H1 (cell line): Measurements from ENCODE around the gene SLC66A3.

Experiments used
- CHD2 ChIP-seq: IDR thresholded peaks from 2 replicates; pipeline ENCODE4 v1.6.1; 2012; ENCODE audit warnings: low read length, improper control_type of control experiment
- CTCF ChIP-seq, 3 experiments: IDR thresholded peaks; 1 replicate in 2 of 3; 2 replicates in 1 of 3; pipeline versions ENCODE4 v1.5.1 to v1.6.1; 2011; ENCODE audit warnings: low read length in 3 of 3, mild to moderate bottlenecking in 3 of 3, inconsistent platforms in 2 of 3, low read depth in 1 of 3, moderate library complexity in 1 of 3; ENCODE audit not compliant: insufficient read depth in 1 of 3; ENCODE audit errors: control extremely low read depth in 1 of 3
- HDAC2 ChIP-seq, 2 experiments: fragments of 300-600 bp in 1 of 2; sonication (generic) in 1 of 2; IDR thresholded peaks; 2 replicates each; pipeline ENCODE4 v1.6.1; 2011 to 2012; ENCODE audit warnings: low read depth in 2 of 2, low read length in 2 of 2, mild to moderate bottlenecking in 2 of 2, moderate library complexity in 2 of 2, borderline replicate concordance in 1 of 2, inconsistent platforms in 1 of 2
- KDM5A ChIP-seq: fragments of 200-600 bp; IDR thresholded peaks from 2 replicates; pipeline ENCODE4 v1.7.1; 2012; ENCODE audit warnings: mild to moderate bottlenecking, low read length, inconsistent platforms, mixed read lengths
- NRF1 ChIP-seq: IDR thresholded peaks from 2 replicates; pipeline ENCODE4 v1.6.1; 2011; ENCODE audit warnings: mild to moderate bottlenecking, low read depth, low read length, improper control_type of control experiment
- POLR2A ChIP-seq, 2 experiments: IDR thresholded peaks; 1 replicate in 1 of 2; 2 replicates in 1 of 2; pipeline ENCODE4 v1.6.1; 2011; ENCODE audit warnings: low read depth in 2 of 2, low read length in 2 of 2, mild to moderate bottlenecking in 2 of 2; ENCODE audit errors: control extremely low read depth in 1 of 2
- POLR2AphosphoS5 ChIP-seq: IDR thresholded peaks from 2 replicates; pipeline ENCODE4 v1.6.1; 2011; ENCODE audit warnings: low read depth, low read length
- RAD21 ChIP-seq, 2 experiments: IDR thresholded peaks in 1 of 2; conservative IDR thresholded peaks in 1 of 2; 2 replicates each; pipeline ENCODE4 v1.6.1; 2011; ENCODE audit warnings: low read depth in 2 of 2, low read length in 2 of 2, improper control_type of control experiment in 1 of 2, inconsistent platforms in 1 of 2, mild to moderate bottlenecking in 1 of 2, moderate library complexity in 1 of 2
- RXRA ChIP-seq: IDR thresholded peaks from 2 replicates; pipeline ENCODE4 v1.6.1; 2011; ENCODE audit warnings: low read depth, mild to moderate bottlenecking, low read length, moderate library complexity; ENCODE audit not compliant: insufficient read depth
- SIRT6 ChIP-seq: IDR thresholded peaks from one replicate; pipeline ENCODE4 v1.7.1; 2012; ENCODE audit warnings: low read length, inconsistent platforms
- TAF1 ChIP-seq: IDR thresholded peaks from 2 replicates; pipeline ENCODE4 v1.6.1; 2011; ENCODE audit warnings: mild to moderate bottlenecking, low read depth, low read length
- YY1 ChIP-seq: IDR thresholded peaks from 2 replicates; pipeline ENCODE4 v1.6.1; 2011; ENCODE audit warnings: low read depth, mild to moderate bottlenecking, low read length
- ZNF274 ChIP-seq: IDR thresholded peaks from 2 replicates; pipeline ENCODE4 v1.7.0; 2012; ENCODE audit warnings: low read length, borderline replicate concordance; ENCODE audit errors: extremely low read depth
- TF ChIP-seq, protein P1 (sequence below): IDR thresholded peaks from 2 replicates; pipeline ENCODE4 v1.6.1; 2012; ENCODE audit warnings: inconsistent platforms

DNA sequence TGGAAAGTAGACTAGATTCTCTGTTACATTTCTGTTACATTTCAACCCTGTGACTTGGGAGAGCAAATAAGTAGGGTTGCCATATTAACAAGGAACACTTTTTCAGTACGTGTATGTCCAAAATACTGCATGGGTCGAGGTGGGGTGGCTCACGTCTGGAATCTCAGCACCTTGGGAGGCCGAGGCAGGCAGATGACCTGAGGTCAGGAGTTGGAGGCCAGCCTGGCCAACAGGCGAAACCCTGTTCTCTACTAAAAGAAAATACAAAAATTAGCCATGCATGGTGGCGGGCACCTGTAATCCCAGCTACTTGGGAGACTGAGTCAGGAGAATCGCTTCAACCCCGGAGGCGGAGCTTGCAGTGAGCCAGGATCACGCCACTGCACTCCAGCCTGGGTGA is 11.2 kb downstream of the SLC66A3 start:
- TF ChIP-seq HDAC2 (IDR thresholded peaks at IDR 0.05; ENCODE audit: borderline replicate concordance in 1 of 2, low read depth in 2 of 2, low read length in 2 of 2) = no peak
- no peak for TF ChIP-seq CTCF (IDR thresholded peaks at IDR 0.05; ENCODE audit: control extremely low read depth in 1 of 3, insufficient read depth in 1 of 3, low read depth in 1 of 3, low read length in 3 of 3)
- TF ChIP-seq TAF1 = no peak
- no peak for TF ChIP-seq POLR2A (IDR thresholded peaks at IDR 0.05; ENCODE audit: control extremely low read depth in 1 of 2, low read depth in 2 of 2, low read length in 2 of 2)
- no peak for TF ChIP-seq SIRT6
- TF ChIP-seq RXRA = no peak
- TF ChIP-seq RAD21 (IDR thresholded peaks at IDR 0.05 in 1 of 2, conservative IDR thresholded peaks at IDR 0.05 in 1 of 2; ENCODE audit: low read depth in 2 of 2, low read length in 2 of 2) = no peak
- no peak for TF ChIP-seq POLR2AphosphoS5
- TF ChIP-seq CHD2 = no peak
- TF ChIP-seq ZNF274 = no peak
- no peak for TF ChIP-seq NRF1
- no peak for TF ChIP-seq KDM5A
- TF ChIP-seq YY1 = no peak
- TF ChIP-seq, protein P1, sequence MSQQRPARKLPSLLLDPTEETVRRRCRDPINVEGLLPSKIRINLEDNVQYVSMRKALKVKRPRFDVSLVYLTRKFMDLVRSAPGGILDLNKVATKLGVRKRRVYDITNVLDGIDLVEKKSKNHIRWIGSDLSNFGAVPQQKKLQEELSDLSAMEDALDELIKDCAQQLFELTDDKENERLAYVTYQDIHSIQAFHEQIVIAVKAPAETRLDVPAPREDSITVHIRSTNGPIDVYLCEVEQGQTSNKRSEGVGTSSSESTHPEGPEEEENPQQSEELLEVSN = no peak
